NCI-H2029 treated with DMSO at 0.1 percent for 48 hours (cell line): ENCODE measurements around the gene MAST4.
A peak's percentile ranks its signal among the peaks of the same experiment; 100 is the strongest.

ENCODE experiments used
- DNase-seq: peaks from one replicate; lab custom pipeline; 2025; lab: John Stamatoyannopoulos, UW

MAST4 gene

GRCh38 chr5:66991746-66992145 is 395.6 kb downstream of the MAST4 start:
- DNase-seq, result no peak

GRCh38 chr5:66992547-66992946 is 396.4 kb downstream of the MAST4 start:
- DNase-seq, result no peak

GRCh38 chr5:66993448-66993847 is 397.3 kb downstream of the MAST4 start:
- DNase-seq, result no peak

GRCh38 chr5:66993882-66994281 is 397.7 kb downstream of the MAST4 start:
- DNase-seq, result no peak

GRCh38 chr5:66994790-66995189 is 398.6 kb downstream of the MAST4 start:
- no peak for DNase-seq

GRCh38 chr5:67000794-67001475 is 404.7 kb downstream of the MAST4 start:
- no peak for DNase-seq

- no peak for DNase-seq
Observed at GRCh38 chr5:67002832-67003684, 406.9 kb downstream of the MAST4 start.

GRCh38 chr5:67003685-67003934 is 407.4 kb downstream of the MAST4 start:
- no peak for DNase-seq

- peak; percentile 89 for DNase-seq
Observed at GRCh38 chr5:67003935-67004729, 407.9 kb downstream of the MAST4 start.

GRCh38 chr5:67004730-67005350 is 408.6 kb downstream of the MAST4 start:
- no peak for DNase-seq

GRCh38 chr5:67005737-67006499 is 409.7 kb downstream of the MAST4 start:
- no peak for DNase-seq

- no peak for DNase-seq
Observed at GRCh38 chr5:67006500-67006848, 410.3 kb downstream of the MAST4 start.

- no peak for DNase-seq
Observed at GRCh38 chr5:67009028-67009427, 412.8 kb downstream of the MAST4 start.

GRCh38 chr5:67010684-67011409 is 414.7 kb downstream of the MAST4 start:
- DNase-seq, result no peak

GRCh38 chr5:67011422-67011821 is 415.2 kb downstream of the MAST4 start:
- DNase-seq, result no peak

GRCh38 chr5:67012171-67012570 is 416.0 kb downstream of the MAST4 start:
- no peak for DNase-seq

GRCh38 chr5:67013719-67014118 is 417.5 kb downstream of the MAST4 start:
- peak; percentile 30 for DNase-seq

- no peak for DNase-seq
Observed at GRCh38 chr5:67014191-67014590, 418.0 kb downstream of the MAST4 start.

GRCh38 chr5:67014957-67015400 is 418.8 kb downstream of the MAST4 start:
- DNase-seq, result no peak

- peak; percentile 82 for DNase-seq
Observed at GRCh38 chr5:67015541-67016191, 419.5 kb downstream of the MAST4 start.
